Duodenal mucosa (tissue), 2 donors: ENCODE results near the gene GPD2.

Source experiments
- H3K27ac ChIP-seq: one replicate; pipeline ENCODE4 v1.7.0; 2013; ENCODE audit warnings: low read depth, low read length
- H3K27me3 ChIP-seq, 2 donors: one replicate each; pipeline ENCODE4 v1.7.0; 2013; ENCODE audit warnings: low read length in 2 of 2, control low read depth in 1 of 2; ENCODE audit not compliant: insufficient read depth in 2 of 2, control insufficient read depth in 1 of 2
- H3K36me3 ChIP-seq, 2 donors: one replicate each; pipeline ENCODE4 v1.7.0; 2013; ENCODE audit warnings: low read length in 2 of 2, control low read depth in 1 of 2; ENCODE audit not compliant: insufficient read depth in 2 of 2, control insufficient read depth in 1 of 2
- H3K4me1 ChIP-seq, 2 donors: one replicate each; pipeline ENCODE4 v1.7.0; 2013; ENCODE audit warnings: low read length in 2 of 2, control low read depth in 1 of 2; ENCODE audit not compliant: insufficient read depth in 2 of 2, control insufficient read depth in 1 of 2
- H3K4me3 ChIP-seq, 2 donors: one replicate each; pipeline ENCODE4 v1.7.0; 2013; ENCODE audit warnings: low read length in 2 of 2, low read depth in 1 of 2
- H3K9ac ChIP-seq, 2 donors: one replicate each; pipeline ENCODE4 v1.7.0; 2013; ENCODE audit warnings: low read length in 2 of 2, low read depth in 1 of 2
- H3K9me3 ChIP-seq, 2 donors: one replicate each; pipeline ENCODE4 v1.7.0; 2013; ENCODE audit warnings: low read length in 2 of 2, control low read depth in 1 of 2; ENCODE audit not compliant: control insufficient read depth in 1 of 2

GPD2 gene

GRCh38 chr2:156405586-156405985 is 30.6 kb upstream of the GPD2 start:
- H3K4me1 ChIP-seq: peaks cover 0 to 3% of the 10 kb centered on the region in 2 donors
- no peaks in the 10 kb centered on the region for H3K36me3 ChIP-seq
- H3K27ac ChIP-seq: no peak overlapping the region
- H3K9me3 ChIP-seq: no peaks in the 10 kb centered on the region
- H3K4me3 ChIP-seq: no peak overlapping the region
- H3K9ac ChIP-seq: no peak overlapping the region
- no peaks in the 10 kb centered on the region for H3K27me3 ChIP-seq

GRCh38 chr2:156411835-156412234 is 24.3 kb upstream of the GPD2 start:
- Histone ChIP-seq H3K4me1 (no peaks in the 10 kb centered on the region), H3K9me3 (no peaks in the 10 kb centered on the region), H3K9ac (no peak overlapping the region), H3K4me3 (no peak overlapping the region), H3K36me3 (no peaks in the 10 kb centered on the region), H3K27ac (no peak overlapping the region), H3K27me3 (no peaks in the 10 kb centered on the region)

- H3K4me3 ChIP-seq: no peak overlapping the region
- no peaks in the 10 kb centered on the region for H3K27me3 ChIP-seq
- H3K9me3 ChIP-seq: no peaks in the 10 kb centered on the region
- H3K27ac ChIP-seq: no peak overlapping the region
- no peak overlapping the region for H3K9ac ChIP-seq
- no peaks in the 10 kb centered on the region for H3K36me3 ChIP-seq
- no peaks in the 10 kb centered on the region for H3K4me1 ChIP-seq
Observed at GRCh38 chr2:156421851-156422250, 14.3 kb upstream of the GPD2 start.

- Histone ChIP-seq H3K36me3 (no peaks in the 10 kb centered on the region), H3K9me3 (no peaks in the 10 kb centered on the region), H3K4me1 (no peaks in the 10 kb centered on the region), H3K4me3 (peak overlapping the region in 1 of 2 donors; percentile 35), H3K27me3 (no peaks in the 10 kb centered on the region), H3K27ac (no peak overlapping the region), H3K9ac (no peak overlapping the region)
Observed at GRCh38 chr2:156423674-156424282, 12.4 kb upstream of the GPD2 start.

- Histone ChIP-seq H3K9me3 (no peaks in the 10 kb centered on the region), H3K27me3 (no peaks in the 10 kb centered on the region), H3K4me1 (peaks cover 5 to 12% of the 10 kb centered on the region in 2 donors), H3K36me3 (no peaks in the 10 kb centered on the region), H3K4me3 (no peak overlapping the region), H3K9ac (no peak overlapping the region), H3K27ac (no peak overlapping the region)
Observed at GRCh38 chr2:156427074-156427473, 9.1 kb upstream of the GPD2 start.

GRCh38 chr2:156429211-156429610 is 7.0 kb upstream of the GPD2 start:
- no peak overlapping the region for H3K9ac ChIP-seq
- H3K36me3 ChIP-seq: no peaks in the 10 kb centered on the region
- H3K27ac ChIP-seq: no peak overlapping the region
- H3K27me3 ChIP-seq: no peaks in the 10 kb centered on the region
- no peak overlapping the region for H3K4me3 ChIP-seq
- peaks cover 5 to 12% of the 10 kb centered on the region in 2 donors for H3K4me1 ChIP-seq
- no peaks in the 10 kb centered on the region for H3K9me3 ChIP-seq

- Histone ChIP-seq H3K27ac (no peak overlapping the region), H3K4me1 (peaks cover 12% of the 10 kb centered on the region in 2 donors), H3K36me3 (no peaks in the 10 kb centered on the region), H3K9me3 (no peaks in the 10 kb centered on the region), H3K9ac (no peak overlapping the region), H3K27me3 (no peaks in the 10 kb centered on the region), H3K4me3 (no peak overlapping the region)
Observed at GRCh38 chr2:156430236-156430979, 5.8 kb upstream of the GPD2 start.

- no peak overlapping the region for H3K27ac ChIP-seq
- no peaks in the 10 kb centered on the region for H3K27me3 ChIP-seq
- no peak overlapping the region for H3K4me3 ChIP-seq
- H3K36me3 ChIP-seq: no peaks in the 10 kb centered on the region
- H3K9me3 ChIP-seq: no peaks in the 10 kb centered on the region
- H3K9ac ChIP-seq: no peak overlapping the region
- H3K4me1 ChIP-seq: peaks cover 12% of the 10 kb centered on the region in 2 donors
Observed at GRCh38 chr2:156430980-156431358, 5.2 kb upstream of the GPD2 start.

GRCh38 chr2:156434461-156435291 is 1.5 kb upstream of the GPD2 start:
- Histone ChIP-seq H3K9me3 (no peaks in the 10 kb centered on the region), H3K9ac (peak overlapping the region; percentile 87 to 97), H3K27ac (no peak overlapping the region), H3K27me3 (no peaks in the 10 kb centered on the region), H3K4me3 (peak overlapping the region; percentile 86 to 92), H3K4me1 (peaks cover 27 to 37% of the 10 kb centered on the region in 2 donors), H3K36me3 (no peaks in the 10 kb centered on the region)

- H3K27ac ChIP-seq: peak overlapping the region; percentile 92
- peak overlapping the region; percentile 86 to 92 for H3K4me3 ChIP-seq
- peaks cover 27 to 36% of the 10 kb centered on the region in 2 donors for H3K4me1 ChIP-seq
- no peaks in the 10 kb centered on the region for H3K36me3 ChIP-seq
- H3K9me3 ChIP-seq: no peaks in the 10 kb centered on the region
- no peaks in the 10 kb centered on the region for H3K27me3 ChIP-seq
- peak overlapping the region; percentile 87 to 97 for H3K9ac ChIP-seq
Observed at GRCh38 chr2:156435396-156435717, 822 bp upstream of the GPD2 start.
